ENCODE results near the gene NMT1. TPM values are rescaled to one million over a fixed set of nuclear protein-coding genes. Genes with fewer than 3 reads are reported as not detected.

The NMT1 gene
- total RNA-seq, 1 donor from 2014 or later: 97.9 TPM

DNA sequence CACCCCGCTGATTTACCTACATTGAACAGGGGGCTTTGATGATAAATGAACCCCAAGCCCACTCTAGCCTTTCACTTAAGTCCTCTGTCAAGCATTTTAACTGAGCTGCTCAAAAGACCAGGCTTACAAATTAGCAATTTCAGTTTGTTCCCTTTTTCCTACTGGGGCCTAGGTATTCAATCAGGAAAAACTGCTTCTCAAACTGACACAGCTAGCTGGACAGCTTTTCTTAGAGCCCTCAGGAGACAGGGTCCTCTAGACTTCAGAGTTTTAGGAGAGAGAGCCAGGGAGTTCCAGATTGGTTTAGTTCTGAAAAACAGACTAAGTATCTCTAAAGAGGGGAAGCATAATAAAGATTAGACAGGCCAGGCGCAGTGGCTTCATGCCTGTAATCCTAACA lies 94.4 kb downstream of the NMT1 start:
- Mint-ChIP-seq H3K4me1 (ENCODE audit: unreplicated experiment) (peaks cover 43% of the 10 kb centered on the region), H3K36me3 (ENCODE audit: unreplicated experiment) (peaks cover 3% of the 10 kb centered on the region), H3K27me3 (ENCODE audit: unreplicated experiment) (no peaks in the 10 kb centered on the region), H3K27ac (ENCODE audit: unreplicated experiment) (peak overlapping the region; percentile 70), H3K9me3 (ENCODE audit: unreplicated experiment) (no peaks in the 10 kb centered on the region), H3K4me3 (ENCODE audit: unreplicated experiment) (no peak overlapping the region)
- no peak for DNase-seq (ENCODE audit: extremely low spot score, unreplicated experiment)
- TF ChIP-seq, protein P1, sequence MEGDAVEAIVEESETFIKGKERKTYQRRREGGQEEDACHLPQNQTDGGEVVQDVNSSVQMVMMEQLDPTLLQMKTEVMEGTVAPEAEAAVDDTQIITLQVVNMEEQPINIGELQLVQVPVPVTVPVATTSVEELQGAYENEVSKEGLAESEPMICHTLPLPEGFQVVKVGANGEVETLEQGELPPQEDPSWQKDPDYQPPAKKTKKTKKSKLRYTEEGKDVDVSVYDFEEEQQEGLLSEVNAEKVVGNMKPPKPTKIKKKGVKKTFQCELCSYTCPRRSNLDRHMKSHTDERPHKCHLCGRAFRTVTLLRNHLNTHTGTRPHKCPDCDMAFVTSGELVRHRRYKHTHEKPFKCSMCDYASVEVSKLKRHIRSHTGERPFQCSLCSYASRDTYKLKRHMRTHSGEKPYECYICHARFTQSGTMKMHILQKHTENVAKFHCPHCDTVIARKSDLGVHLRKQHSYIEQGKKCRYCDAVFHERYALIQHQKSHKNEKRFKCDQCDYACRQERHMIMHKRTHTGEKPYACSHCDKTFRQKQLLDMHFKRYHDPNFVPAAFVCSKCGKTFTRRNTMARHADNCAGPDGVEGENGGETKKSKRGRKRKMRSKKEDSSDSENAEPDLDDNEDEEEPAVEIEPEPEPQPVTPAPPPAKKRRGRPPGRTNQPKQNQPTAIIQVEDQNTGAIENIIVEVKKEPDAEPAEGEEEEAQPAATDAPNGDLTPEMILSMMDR (IDR thresholded peaks at IDR 0.05): no peak

DNA sequence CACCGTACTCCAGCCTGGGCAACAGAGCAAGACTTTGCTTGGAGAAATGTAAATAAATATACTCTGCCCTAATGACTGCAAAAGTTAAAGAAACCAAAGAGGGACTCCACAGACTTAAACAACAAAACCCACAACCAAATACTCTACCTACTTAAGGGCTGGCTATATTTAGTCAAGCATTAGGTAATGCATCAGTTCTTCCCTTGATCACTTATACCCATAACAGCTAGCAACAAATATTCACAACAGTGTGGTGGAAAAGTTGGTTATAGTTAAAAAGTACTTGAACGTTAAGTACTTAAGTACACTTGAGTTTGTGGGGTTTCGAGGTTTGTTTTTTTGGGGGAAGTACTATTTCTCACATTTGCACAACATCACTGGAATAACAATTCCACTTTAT lies 95.1 kb downstream of the NMT1 start:
- no peaks in the 10 kb centered on the region for H3K27me3 Mint-ChIP-seq (ENCODE audit: unreplicated experiment)
- H3K36me3 Mint-ChIP-seq (ENCODE audit: unreplicated experiment): peaks cover 3% of the 10 kb centered on the region
- peaks cover 39% of the 10 kb centered on the region for H3K4me1 Mint-ChIP-seq (ENCODE audit: unreplicated experiment)
- no peak for DNase-seq (ENCODE audit: extremely low spot score, unreplicated experiment)
- peak overlapping the region; percentile 34 for H3K27ac Mint-ChIP-seq (ENCODE audit: unreplicated experiment)
- no peaks in the 10 kb centered on the region for H3K9me3 Mint-ChIP-seq (ENCODE audit: unreplicated experiment)
- H3K4me3 Mint-ChIP-seq (ENCODE audit: unreplicated experiment): no peak overlapping the region
- TF ChIP-seq, protein P1 (IDR thresholded peaks at IDR 0.05): no peak

Small RNAs within 50 kb of the gene (microRNA-seq; reads per million reads assigned to microRNA genes)
- not detected for gene MIR6784 (ENCODE audit: unreplicated experiment)

Other genes starting within 250 kb of the NMT1 start
- gene GJC1, start 231.0 kb upstream of the NMT1 start, total RNA-seq: 40.6 and 43.0 TPM in 2 replicates
- not detected in 2 replicates for gene HIGD1B, start 213.4 kb upstream of the NMT1 start, total RNA-seq
- gene EFTUD2, start 161.9 kb upstream of the NMT1 start, total RNA-seq: 95.6 and 102 TPM in 2 replicates
- not detected in 2 replicates for gene GFAP, start 145.8 kb upstream of the NMT1 start, total RNA-seq
- 5.6 and 6.9 TPM in 2 replicates for gene KIF18B, start 113.5 kb upstream of the NMT1 start, total RNA-seq
- 1.2 and 1.4 TPM in 2 replicates for gene C1QL1, start 93.0 kb upstream of the NMT1 start, total RNA-seq
- 41.3 and 42.2 TPM in 2 replicates for gene DCAKD, start 9.7 kb upstream of the NMT1 start, total RNA-seq
- gene PLCD3, start 71.2 kb downstream of the NMT1 start, total RNA-seq: 92.3 and 111 TPM in 2 replicates
- gene ACBD4, start 74.4 kb downstream of the NMT1 start, total RNA-seq: 8.1 and 10.6 TPM in 2 replicates
- gene HEXIM1, start 87.2 kb downstream of the NMT1 start, total RNA-seq: 42.0 and 44.5 TPM in 2 replicates
- gene HEXIM2, start 100.6 kb downstream of the NMT1 start, total RNA-seq: 6.4 and 9.8 TPM in 2 replicates
- 2.0 and 2.8 TPM in 2 replicates for gene FMNL1, start 160.6 kb downstream of the NMT1 start, total RNA-seq
- gene SPATA32, start 200.8 kb downstream of the NMT1 start, total RNA-seq: 0.18 TPM in 1 of 2 replicates, not detected in the other